HG03095 (cell line): ENCODE results near the gene ATG2A.
A peak's percentile ranks its signal among the peaks of the same experiment; 100 is the strongest.

Source experiments
- ATAC-seq: cut with Tn5 transposase; IDR thresholded peaks from one replicate; pipeline ENCODE4 v1.9.1; 2021; ENCODE audit warnings: moderate library complexity; ENCODE audit not compliant: unreplicated experiment

ATG2A gene

GRCh38 chr11:64925536-64926436, 8.8 kb upstream of the ATG2A start:
- ATAC-seq = no peak

DNA sequence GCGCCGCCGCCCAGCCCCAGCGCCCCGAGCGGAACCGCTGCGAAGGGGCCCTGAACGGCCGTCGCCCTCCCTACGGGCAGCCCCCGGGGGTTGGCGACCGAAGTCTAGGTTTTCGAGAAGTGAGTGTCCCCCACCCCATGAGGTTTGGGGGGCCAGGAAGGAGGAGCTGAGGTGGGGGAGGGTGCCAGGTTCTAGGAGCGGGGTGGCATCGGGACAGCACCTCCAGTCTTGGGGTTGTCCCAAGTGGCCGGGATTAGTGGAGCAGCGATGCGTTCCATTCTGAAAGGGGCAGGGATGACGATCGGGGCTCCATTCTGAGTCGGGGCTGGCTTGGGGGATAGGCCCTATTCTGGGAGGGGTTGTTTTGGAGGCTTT, 7.9 kb upstream of the ATG2A start:
- ATAC-seq = peak; percentile 2

DNA sequence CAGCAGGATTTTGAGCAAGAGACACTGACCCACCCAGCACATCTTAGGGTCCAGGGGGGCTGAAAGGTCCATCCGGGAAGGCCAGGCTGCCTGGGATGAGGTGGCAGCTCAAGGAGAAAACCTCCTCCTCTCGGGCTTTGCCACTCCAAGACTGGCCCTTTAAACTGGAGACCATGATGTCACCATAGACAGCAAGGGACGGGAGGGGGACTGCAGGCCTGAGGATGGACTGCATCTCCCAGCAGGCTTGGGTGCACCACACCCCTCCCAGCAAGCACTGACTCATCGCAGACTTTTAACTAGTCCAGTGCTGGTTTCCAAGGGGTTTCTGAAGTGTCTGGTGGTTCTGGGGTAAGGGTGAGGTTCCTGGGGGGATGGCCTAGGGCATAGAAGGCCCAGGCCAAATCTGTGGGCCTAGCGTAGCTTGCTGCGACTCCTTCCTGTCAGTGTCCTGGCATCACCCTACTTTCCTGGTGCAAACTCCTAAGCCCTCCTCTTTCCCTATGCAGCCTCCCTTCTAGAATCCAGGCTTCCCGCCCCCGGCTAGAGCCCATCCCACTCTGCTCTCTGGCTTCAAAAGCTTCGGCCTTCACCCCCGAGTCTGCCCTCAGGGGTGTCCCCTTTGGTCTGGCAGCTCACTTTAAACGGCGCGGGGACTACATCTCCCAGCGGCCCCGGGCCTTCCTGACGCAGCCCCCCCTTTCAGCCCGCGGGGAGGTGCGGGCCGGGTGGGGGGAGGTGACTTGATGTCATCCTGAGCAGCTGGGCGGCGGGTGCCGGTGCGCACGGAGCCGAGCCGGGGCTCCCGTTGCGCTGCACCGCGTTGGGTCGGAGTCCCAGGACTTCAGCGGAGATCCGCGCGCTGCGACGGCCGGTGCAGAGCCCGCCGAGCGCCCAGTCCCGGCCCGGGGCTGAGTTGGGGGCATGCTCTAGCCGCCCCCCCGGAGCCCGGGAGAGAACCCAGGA, 7.2 kb upstream of the ATG2A start, which contains the start of gene PPP2R5B:
Gene PPP2R5B, plus strand, starts transcription at position 746 of the 966 bp plus-strand sequence. CDS start 1,046 bp downstream, outside the sequence.
- peak; percentile 73 for ATAC-seq

DNA sequence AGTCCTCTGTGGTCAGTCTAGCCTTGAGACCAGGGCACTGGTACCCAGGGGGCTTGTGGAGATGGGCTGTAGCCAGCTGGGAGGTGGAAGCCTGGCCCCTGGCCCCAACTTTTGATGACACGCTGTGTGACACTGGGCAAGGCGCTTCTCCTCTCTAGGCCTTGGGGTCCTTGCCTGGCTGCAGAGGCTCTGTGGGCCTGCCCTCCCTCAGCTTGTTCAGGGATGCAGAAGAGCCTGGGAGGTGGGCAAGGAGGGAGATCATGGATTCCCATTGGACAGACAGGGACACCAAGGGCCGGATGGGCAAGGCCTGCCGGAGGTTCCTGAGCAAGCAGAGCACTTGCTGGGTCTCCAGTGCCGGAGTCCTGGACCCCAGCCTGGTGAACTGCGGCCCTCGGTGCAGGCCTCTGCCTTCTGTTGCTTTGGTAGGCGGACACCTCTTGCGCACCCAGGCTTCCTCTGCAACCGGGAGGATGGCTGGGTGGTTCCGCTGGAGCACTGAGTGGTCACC, 6.2 kb upstream of the ATG2A start:
- no peak for ATAC-seq

GRCh38 chr11:64921384-64921783, 4.4 kb upstream of the ATG2A start:
- ATAC-seq = no peak

GRCh38 chr11:64920124-64920523, 3.1 kb upstream of the ATG2A start:
- no peak for ATAC-seq

DNA sequence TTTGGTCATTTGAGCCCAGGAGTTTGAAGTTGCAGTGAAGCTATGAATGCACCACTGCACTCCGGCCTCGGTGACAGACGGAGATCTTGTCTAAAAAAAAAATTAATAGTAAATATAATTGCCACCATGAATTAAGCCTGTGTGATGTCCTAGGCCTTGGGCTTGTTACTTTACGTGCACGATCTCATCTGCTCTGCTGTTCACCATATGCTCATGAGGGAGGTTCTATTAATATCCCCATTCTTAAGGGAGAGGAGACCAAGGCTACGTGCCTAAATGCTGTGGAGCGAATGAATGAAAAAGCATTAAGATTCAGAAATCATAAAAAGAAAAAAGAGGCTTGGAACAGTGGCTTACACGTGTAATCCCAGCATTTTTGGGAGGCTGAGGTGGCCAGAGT, 2.6 kb upstream of the ATG2A start:
- no peak for ATAC-seq

DNA sequence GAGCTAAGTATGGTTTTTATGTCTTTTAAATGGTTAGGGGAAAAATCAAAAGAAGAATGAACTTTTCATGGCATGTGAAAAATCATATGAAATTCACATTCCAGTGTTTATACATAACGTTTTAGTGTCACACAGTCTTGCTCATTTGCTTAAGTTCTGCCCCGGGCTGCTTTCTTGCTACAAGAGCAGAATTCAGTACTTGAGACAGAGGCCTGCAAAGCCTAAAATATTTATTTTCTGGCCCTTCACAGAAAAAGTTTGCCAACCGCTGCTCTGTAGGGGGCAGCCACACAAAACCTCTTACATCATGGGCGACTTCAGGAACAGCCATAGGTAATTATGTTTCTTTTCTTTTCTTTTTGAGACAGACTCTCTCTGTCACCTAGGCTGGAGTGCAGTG, 1.0 kb upstream of the ATG2A start:
- ATAC-seq = no peak

- no peak for ATAC-seq
These were observed 620 bp upstream of the ATG2A start for GRCh38 chr11:64917663-64917995.

DNA sequence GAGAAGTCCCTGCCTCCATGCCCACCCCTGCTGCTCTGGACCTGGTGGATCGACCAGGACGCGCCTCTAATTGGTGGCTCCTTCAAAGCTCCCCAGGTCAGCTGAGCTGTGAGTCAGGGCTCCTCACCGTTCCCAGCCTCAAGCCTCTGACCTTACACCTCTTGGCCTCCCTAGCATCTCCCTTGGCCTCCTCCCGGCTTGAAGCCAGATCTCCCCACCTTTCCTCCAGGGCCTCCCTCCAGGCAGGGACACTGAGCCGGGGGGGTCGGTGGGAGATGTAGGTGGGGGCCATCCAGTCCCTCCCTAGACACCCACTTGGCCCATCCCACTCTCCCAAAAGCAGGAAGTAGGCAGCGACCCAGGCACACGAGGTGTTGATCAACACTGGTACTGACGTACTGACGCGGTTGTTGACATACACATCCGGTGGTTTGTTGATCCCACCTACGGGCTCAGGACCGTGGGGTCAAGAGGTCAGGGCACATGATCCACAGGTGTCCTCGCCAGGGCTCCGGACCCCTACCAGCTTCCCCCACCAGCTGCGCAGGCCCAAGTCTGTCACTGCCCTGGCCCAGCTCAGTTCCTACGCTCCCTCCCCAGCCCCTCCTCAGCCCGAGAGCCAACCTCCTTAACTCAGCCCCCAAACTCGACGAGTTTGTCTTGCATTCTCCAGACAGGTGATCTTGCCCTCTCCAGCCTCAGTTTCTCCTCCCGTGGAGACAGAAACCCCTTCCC, 802 bp downstream of the ATG2A start:
- ATAC-seq = no peak

DNA sequence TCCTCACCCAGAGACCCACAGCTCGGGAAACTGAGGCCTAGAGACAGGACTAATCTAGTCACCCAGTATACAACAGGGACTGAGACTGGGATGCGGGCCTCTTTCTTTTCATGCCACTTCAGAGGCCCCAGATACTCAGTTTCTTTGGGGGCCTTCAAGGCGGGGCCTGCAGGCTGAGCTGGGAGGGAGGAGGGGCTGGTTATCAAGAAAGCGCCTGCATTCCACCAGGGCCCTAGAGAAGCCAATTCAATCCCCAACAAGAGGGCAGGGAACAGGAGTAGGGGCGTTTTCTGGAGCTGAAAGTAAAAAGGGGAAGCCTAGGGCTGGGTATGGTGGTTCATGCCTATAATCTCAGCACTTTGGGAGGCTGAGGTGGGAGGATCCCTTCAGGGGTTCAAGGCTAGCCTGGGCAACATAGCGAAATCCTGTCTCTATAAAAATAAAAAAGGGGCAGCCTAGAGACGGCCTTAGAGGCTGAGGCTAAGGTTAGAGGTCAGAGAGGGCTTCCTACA, 1.6 kb downstream of the ATG2A start:
- ATAC-seq = no peak

DNA sequence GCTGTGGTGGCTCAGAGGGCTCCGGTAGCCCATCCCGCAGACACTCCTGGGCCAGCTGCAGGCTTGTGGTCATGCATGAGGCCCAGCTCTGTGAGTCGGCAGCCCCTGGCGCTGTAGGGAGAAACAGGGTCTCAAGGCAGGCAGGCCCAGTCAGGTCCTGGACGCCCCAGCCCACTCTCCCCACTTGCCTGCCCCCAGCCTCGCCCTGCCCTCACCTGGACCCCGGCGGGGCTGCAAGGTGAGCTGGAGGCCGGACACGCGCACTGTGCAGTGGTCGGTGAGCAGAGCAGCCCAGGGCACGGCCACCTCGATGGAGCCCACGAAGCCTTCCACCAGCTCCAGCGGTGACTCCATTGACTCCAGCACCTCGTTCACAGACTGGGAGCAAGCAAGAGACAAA, 2.9 kb downstream of the ATG2A start:
- no peak for ATAC-seq

DNA sequence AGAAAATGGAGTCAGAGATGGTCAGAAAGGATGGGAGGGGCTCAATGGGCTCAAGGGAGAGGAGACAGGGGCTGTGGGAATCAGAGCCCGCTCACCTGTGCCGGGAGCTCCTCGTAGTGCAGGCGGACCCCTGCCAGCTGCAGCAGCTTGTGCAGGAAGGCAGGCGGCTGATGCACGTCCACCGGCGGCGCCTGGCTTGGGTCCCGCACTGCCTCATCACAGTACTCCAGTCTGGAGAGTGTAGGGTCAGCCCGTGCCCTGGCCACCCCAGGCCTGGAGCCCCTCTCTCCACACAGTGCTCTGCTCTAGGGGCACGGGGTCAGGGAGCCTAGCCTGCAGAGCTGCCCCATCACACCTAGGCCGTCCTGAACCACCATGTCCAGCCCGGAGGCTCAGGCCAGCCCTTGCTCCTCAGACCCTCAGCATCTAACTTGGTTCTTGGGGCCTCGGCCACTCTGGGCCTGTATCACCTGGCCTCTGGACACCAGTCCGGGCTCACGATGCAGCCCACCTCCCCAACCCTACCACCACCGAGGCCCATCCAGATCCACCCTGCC, 3.8 kb downstream of the ATG2A start:
- no peak for ATAC-seq

GRCh38 chr11:64911689-64912088, 5.3 kb downstream of the ATG2A start:
- ATAC-seq = no peak

DNA sequence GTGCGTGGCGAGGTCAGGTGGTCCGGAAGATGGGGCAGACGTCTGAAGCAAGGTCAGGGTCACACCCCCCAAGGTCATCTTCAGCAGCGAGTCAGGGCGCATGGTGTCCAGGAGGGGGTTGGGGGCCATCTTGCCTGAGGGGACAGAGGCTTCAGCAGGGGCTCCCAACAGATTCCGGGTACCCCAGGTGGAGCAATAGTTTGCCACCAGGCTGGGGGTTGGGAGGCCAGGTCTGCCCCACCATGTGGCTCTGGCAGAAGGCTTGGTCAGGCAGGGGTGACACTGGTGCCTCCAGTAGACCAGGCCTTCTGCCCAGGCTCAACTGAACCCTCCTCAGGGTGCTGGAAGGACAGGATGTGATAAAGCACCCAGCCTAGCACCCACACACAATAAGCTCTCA, 5.9 kb downstream of the ATG2A start:
- ATAC-seq = no peak

GRCh38 chr11:64910451-64911093, 6.4 kb downstream of the ATG2A start:
- no peak for ATAC-seq

GRCh38 chr11:64909653-64910343, 7.2 kb downstream of the ATG2A start:
- no peak for ATAC-seq

GRCh38 chr11:64908766-64909165, 8.2 kb downstream of the ATG2A start:
- no peak for ATAC-seq

- ATAC-seq = no peak
These were observed 10.7 kb downstream of the ATG2A start for GRCh38 chr11:64906314-64906635.
